Thoracic aorta (tissue), 2 donors: Measurements from ENCODE around the gene SWT1. TPM values are rescaled to one million over a fixed set of nuclear protein-coding genes. Genes with fewer than 3 reads are reported as not detected.

Experiments
- ATAC-seq: fragments of 150-250 bp; one replicate; pipeline ENCODE4 v1.8.0; 2017; ENCODE audit warnings: low read depth; ENCODE audit not compliant: insufficient number of reproducible peaks, low FRiP score
- DNase-seq: peaks from one replicate; pipeline ENCODE4 v3.0.0-alpha.2; 2020; ENCODE audit warnings: low spot score
- H3K27ac ChIP-seq, 2 donors: fragments of 200-600 bp; sonication (generic); 1 replicate in 1 of 2; 2 replicates in 1 of 2; pipeline ENCODE4 v1.5.1; 2016; ENCODE audit warnings: mild to moderate bottlenecking in 2 of 2, moderate library complexity in 2 of 2
- H3K27me3 ChIP-seq: fragments of 200-600 bp; sonication (generic); replicated peaks from 2 replicates; pipeline ENCODE4 v1.6.0; 2016; ENCODE audit warnings: mild to moderate bottlenecking; ENCODE audit not compliant: insufficient read depth
- H3K36me3 ChIP-seq: fragments of 200-600 bp; sonication (generic); one replicate; pipeline ENCODE4 v1.5.1; 2016
- H3K4me1 ChIP-seq, 2 donors: fragments of 200-600 bp; sonication (generic); 1 replicate in 1 of 2; 2 replicates in 1 of 2; pipeline versions ENCODE4 v1.5.1 to v1.6.0; 2016; ENCODE audit warnings: low read depth in 2 of 2, mild to moderate bottlenecking in 1 of 2; ENCODE audit not compliant: control insufficient read depth in 1 of 2
- H3K4me3 ChIP-seq: fragments of 200-600 bp; sonication (generic); 2 replicates; pipeline ENCODE4 v1.5.1; 2016; ENCODE audit warnings: mild to moderate bottlenecking
- H3K9me3 ChIP-seq: fragments of 200-600 bp; sonication (generic); 2 replicates; pipeline ENCODE4 v1.5.1; 2016
- total RNA-seq, 2 donors: library from RNA; depleted of rRNA; stranded (reverse); fragments of >200 nt; gene quantifications; one replicate each; pipeline versions ENCODE4 v1.1.0 to v1.2.3, GENCODE V29; 2016
- TF ChIP-seq, protein P1 (sequence below): fragments of 200-600 bp; sonication (generic); IDR thresholded peaks from one replicate; pipeline ENCODE4 v1.5.1; 2019; ENCODE audit warnings: antibody characterized with exemption

The SWT1 gene
- total RNA-seq, 2 donors from 2014 or later, result 5.1 to 9.2 TPM

DNA sequence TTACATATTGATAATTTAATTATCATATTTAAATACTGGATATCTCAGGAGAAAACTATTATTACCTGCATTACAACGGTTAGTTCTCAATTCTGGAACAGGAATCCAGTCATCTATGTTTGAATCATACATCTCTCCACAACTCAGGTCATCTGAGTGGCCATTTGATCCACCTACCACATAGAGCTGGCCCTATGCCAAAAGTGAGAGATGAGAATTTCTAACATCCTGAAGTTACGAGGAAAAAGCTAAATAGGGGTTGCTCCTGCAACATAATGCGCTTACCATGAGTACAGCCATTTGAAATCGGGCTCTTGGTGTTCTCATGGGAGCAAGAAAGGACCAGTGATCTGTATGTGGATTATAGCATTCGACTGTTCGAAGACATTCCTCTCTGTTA, 143.2 kb downstream of the SWT1 start:
- Histone ChIP-seq H3K4me3 (no peak overlapping the region), H3K9me3 (no peaks in the 10 kb centered on the region), H3K4me1 (no peaks in the 10 kb centered on the region), H3K27me3 (no peaks in the 10 kb centered on the region), H3K36me3 (peaks cover 38% of the 10 kb centered on the region), H3K27ac (no peak overlapping the region)
- DNase-seq (no peak), ATAC-seq (no peak)
- TF ChIP-seq, protein P1, sequence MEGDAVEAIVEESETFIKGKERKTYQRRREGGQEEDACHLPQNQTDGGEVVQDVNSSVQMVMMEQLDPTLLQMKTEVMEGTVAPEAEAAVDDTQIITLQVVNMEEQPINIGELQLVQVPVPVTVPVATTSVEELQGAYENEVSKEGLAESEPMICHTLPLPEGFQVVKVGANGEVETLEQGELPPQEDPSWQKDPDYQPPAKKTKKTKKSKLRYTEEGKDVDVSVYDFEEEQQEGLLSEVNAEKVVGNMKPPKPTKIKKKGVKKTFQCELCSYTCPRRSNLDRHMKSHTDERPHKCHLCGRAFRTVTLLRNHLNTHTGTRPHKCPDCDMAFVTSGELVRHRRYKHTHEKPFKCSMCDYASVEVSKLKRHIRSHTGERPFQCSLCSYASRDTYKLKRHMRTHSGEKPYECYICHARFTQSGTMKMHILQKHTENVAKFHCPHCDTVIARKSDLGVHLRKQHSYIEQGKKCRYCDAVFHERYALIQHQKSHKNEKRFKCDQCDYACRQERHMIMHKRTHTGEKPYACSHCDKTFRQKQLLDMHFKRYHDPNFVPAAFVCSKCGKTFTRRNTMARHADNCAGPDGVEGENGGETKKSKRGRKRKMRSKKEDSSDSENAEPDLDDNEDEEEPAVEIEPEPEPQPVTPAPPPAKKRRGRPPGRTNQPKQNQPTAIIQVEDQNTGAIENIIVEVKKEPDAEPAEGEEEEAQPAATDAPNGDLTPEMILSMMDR, result no peak

DNA sequence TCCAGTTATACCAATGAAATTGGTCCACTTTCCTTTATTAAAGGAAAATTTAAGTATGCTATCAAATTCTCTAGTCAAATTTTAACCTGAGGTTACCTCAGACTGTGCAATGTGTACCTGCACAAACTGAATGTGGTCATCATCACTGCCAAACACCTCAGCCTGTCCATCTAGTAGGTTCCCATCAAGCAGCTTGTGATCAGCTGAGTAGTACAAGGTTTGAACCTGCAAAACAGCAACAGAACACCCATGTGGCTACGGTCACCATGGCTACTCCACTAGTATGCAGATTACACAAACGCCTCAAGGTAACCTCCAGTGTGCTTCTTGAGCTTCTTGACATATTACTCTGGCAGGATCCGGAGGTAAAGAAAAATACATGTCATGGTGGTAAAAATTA, 148.5 kb downstream of the SWT1 start:
- no peaks in the 10 kb centered on the region for H3K9me3 ChIP-seq
- no peak for ATAC-seq
- no peaks in the 10 kb centered on the region for H3K4me1 ChIP-seq
- no peaks in the 10 kb centered on the region for H3K27me3 ChIP-seq
- DNase-seq, result no peak
- no peak overlapping the region for H3K27ac ChIP-seq
- TF ChIP-seq, protein P1, result no peak
- no peak overlapping the region for H3K4me3 ChIP-seq
- peaks cover 27% of the 10 kb centered on the region for H3K36me3 ChIP-seq

DNA sequence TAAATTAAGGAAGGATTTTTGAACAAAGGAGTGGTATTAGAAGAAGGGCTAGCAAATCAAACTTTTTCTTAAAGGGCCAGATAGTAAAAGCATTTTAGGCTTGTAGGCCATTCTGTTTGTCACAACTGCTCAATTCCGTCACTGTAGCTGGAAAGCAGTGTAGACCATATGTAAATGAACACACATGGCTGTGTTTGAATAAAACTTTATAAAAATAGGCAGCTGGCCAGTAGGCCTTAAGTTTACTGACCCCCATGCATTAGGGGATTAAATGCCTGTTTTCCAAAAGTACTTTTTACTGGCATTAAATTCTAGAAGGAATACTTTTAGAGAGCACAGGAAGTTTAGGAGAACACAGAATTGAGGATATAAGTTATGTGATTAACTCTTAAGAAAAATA, 151.2 kb downstream of the SWT1 start:
- TF ChIP-seq, protein P1, result no peak
- ATAC-seq (no peak), DNase-seq (no peak)
- H3K27ac ChIP-seq, result no peak overlapping the region
- H3K4me1 ChIP-seq, result peaks cover 0 to 16% of the 10 kb centered on the region in 2 donors
- peaks cover 18% of the 10 kb centered on the region for H3K36me3 ChIP-seq
- H3K4me3 ChIP-seq, result no peak overlapping the region
- H3K9me3 ChIP-seq, result no peaks in the 10 kb centered on the region
- H3K27me3 ChIP-seq, result no peaks in the 10 kb centered on the region

DNA sequence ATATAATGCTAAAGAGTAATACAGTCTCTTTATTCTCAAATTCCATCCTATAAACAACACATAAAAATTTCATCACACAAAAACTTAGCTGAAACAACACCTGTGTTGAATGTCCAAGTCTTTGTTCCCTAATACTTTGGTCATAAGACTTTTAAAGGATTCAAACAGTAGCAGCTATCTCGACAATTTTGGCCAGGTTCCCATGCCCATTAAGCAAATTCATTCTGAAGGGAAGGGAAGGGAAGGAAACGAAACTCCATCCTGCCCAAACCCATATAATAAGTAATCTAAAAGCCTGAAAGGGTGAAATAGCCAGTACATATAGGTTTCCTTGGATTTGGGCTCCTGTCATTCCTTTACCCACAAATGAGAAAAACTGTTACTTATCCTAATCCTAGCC, 152.6 kb downstream of the SWT1 start:
- no peaks in the 10 kb centered on the region for H3K27me3 ChIP-seq
- no peaks in the 10 kb centered on the region for H3K9me3 ChIP-seq
- H3K4me1 ChIP-seq, result peaks cover 3 to 28% of the 10 kb centered on the region in 2 donors
- TF ChIP-seq, protein P1, result no peak
- H3K4me3 ChIP-seq, result no peak overlapping the region
- DNase-seq, result no peak
- no peak overlapping the region for H3K27ac ChIP-seq
- no peak for ATAC-seq
- H3K36me3 ChIP-seq, result peaks cover 11% of the 10 kb centered on the region

DNA sequence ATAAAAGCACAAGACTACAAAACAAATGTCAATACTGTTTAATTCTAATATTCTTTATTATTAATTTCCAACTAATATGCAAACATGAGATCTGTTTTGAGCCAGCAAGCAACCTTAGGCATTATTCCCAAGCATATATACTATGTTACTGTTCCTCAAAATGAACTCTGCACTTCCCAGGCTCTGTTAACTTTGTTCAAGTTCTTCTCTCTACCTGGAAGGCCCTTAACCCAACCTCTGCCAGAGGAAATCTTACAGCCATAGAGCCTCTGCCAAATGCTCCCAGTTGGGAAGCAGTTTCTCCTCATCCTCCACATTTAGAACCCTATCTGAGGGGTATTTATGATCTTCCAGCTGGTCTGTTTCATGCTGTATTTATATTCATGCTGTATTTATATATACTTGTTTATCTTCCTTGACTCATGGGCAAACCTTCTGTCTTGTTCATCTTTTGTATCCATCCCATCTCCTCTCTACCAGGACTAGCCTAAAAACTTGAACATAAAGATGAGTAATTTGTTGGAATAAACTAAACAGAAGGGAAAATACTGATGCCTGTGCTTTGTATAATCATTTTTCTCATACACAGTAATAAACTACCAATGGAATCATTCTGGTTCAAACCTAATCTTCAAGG, 154.7 kb downstream of the SWT1 start:
- H3K36me3 ChIP-seq, result peaks cover 4% of the 10 kb centered on the region
- no peak for ATAC-seq
- TF ChIP-seq, protein P1, result no peak
- no peak overlapping the region for H3K4me3 ChIP-seq
- no peak for DNase-seq
- H3K9me3 ChIP-seq, result no peaks in the 10 kb centered on the region
- no peaks in the 10 kb centered on the region for H3K27me3 ChIP-seq
- H3K4me1 ChIP-seq, result peaks cover 9 to 41% of the 10 kb centered on the region in 2 donors
- no peak overlapping the region for H3K27ac ChIP-seq
